Fibroblast of villous mesenchyme (primary cell): ENCODE measurements around the gene CD99. TPM values are rescaled to one million over a fixed set of nuclear protein-coding genes. Genes with fewer than 3 reads are reported as not detected.

Experiments
- DNase-seq: peaks from one replicate; pipeline ENCODE4 v3.0.0-alpha.2; 2010; ENCODE audit warnings: low read depth
- H3K4me3 ChIP-seq: 2 replicates; pipeline ENCODE4 v1.5.1; 2011; ENCODE audit warnings: low read depth, mild to moderate bottlenecking, low read length
- total RNA-seq: library from RNA; depleted of rRNA; stranded (reverse); fragments of >200 nt; gene quantifications from 2 replicates; pipeline ENCODE4 v1.2.3, GENCODE V29; 2012
- TF ChIP-seq, protein P1 (sequence below): IDR thresholded peaks from 2 replicates; pipeline ENCODE4 v1.5.1; 2012; ENCODE audit warnings: low read depth, mild to moderate bottlenecking, low read length; ENCODE audit not compliant: insufficient read depth

Gene CD99
- total RNA-seq, 1 donor = 268 TPM

DNA sequence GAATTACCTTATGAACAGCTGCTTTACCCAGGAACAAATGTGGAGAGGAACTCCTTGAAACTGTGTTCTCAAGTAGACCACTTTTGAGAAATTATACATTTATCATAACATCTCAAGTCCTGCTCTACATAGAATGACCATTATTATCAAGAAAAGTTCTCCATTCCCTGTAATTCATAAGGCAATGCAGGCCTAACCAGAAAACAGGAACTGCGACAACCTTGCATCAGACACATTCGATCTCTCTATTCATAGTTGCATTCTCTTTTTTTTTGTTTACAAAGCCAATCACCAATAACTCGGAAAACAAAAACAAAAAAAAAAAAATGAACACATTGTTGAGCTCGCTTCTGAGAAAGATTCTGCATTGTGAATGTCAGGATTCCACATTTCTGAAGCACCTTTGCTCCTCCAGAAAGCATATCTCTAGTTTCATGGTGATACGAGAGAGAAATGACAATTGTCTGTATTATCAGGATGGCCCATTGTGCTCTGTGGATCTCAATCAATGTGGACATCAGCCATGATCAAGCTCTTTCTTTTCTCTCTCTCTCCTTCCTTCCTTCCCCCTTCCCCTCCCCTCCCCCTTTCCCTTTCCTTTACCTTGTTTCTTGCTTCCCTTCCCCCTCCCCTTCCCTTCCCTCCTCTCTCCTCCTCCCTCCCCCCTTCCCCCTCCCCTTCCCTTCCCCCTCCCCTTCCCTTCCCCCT is 32.4 kb upstream of the CD99 start:
- no peak for DNase-seq
- TF ChIP-seq, protein P1, sequence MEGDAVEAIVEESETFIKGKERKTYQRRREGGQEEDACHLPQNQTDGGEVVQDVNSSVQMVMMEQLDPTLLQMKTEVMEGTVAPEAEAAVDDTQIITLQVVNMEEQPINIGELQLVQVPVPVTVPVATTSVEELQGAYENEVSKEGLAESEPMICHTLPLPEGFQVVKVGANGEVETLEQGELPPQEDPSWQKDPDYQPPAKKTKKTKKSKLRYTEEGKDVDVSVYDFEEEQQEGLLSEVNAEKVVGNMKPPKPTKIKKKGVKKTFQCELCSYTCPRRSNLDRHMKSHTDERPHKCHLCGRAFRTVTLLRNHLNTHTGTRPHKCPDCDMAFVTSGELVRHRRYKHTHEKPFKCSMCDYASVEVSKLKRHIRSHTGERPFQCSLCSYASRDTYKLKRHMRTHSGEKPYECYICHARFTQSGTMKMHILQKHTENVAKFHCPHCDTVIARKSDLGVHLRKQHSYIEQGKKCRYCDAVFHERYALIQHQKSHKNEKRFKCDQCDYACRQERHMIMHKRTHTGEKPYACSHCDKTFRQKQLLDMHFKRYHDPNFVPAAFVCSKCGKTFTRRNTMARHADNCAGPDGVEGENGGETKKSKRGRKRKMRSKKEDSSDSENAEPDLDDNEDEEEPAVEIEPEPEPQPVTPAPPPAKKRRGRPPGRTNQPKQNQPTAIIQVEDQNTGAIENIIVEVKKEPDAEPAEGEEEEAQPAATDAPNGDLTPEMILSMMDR = no peak
- no peak overlapping the region for H3K4me3 ChIP-seq

DNA sequence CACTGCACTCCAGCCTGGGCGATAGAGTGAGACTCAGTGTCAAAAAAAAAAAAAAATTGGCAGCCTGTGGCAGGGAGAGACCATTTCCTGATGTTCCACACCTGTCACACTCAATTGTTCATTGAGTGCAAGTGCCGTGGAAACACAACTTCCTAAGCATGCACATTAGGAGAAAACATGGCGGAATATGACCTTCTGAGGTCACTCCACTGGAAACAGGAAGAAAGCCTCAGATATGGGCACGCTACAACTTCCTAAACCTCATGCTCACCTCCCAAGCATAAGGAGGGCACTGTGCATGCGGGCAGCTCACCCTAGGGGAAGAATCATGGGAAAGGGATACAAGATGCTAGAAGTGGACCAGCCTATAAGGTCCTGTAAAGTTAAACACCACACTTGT is 28.5 kb upstream of the CD99 start:
- TF ChIP-seq, protein P1 = no peak
- no peak overlapping the region for H3K4me3 ChIP-seq
- no peak for DNase-seq

DNA sequence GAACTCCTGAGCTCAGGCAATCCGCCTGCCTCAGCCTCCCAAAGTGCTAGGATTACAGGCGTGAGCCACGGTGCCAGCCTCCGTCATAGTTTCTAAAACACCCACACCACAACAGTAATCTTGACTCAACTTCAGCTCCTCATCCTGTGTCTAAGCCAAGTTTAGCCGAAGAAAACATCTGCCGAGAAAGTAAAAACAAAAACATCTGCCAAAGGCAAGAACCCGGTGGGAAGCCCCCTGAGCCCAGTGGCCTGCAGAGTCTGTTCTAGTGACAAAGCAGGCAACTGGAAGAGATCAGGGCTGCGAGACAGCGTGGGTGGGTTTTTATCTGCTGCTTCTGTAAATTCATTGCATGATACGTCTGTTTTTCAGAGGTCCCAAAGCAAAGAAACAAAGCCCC is 26.6 kb upstream of the CD99 start:
- no peak overlapping the region for H3K4me3 ChIP-seq
- DNase-seq = peak; percentile 84
- TF ChIP-seq, protein P1 = no peak

DNA sequence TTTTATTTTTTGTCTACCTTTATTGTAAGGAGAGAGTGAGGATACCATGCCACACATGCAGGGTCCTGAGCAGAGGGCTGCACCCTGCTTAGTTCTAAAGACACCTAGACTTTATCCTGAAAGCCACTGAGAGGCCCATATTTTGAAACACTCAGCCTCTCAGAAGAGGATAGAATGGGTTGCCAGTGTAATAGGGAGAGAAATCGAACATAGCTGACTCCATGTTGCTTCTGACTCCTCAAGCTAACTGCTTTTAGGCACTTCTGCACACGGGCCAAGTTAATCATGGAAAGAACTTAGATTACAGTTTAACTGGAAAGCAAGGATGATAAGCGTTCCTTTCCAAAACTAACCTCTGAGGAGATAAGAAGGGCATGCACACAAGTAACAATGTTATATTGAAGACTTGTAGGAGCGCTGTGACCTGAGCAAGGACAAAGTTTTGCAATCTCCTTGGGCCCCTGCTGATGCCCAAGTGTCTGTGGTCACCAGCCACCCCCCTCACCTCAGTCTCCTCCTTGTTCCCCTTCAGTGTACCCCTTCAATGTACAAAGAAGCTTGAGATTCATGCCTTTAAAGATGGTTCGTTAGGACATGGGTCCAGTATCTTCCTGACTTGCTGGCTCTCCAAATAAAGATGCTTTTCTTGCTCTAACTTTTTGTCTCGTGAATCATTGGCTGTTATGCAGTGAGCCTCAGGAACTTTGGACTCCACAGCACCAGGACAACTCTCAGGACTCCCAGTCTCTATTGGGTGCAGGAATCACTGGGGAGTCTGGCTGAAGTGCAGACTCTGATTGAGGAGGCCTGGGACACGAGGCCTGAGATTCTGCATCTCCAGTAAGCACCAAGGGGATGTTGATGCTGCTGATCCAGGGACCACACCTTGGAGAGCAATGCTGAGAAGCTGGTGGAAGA is 25.4 kb upstream of the CD99 start:
- no peak overlapping the region for H3K4me3 ChIP-seq
- TF ChIP-seq, protein P1 = no peak
- DNase-seq = no peak

DNA sequence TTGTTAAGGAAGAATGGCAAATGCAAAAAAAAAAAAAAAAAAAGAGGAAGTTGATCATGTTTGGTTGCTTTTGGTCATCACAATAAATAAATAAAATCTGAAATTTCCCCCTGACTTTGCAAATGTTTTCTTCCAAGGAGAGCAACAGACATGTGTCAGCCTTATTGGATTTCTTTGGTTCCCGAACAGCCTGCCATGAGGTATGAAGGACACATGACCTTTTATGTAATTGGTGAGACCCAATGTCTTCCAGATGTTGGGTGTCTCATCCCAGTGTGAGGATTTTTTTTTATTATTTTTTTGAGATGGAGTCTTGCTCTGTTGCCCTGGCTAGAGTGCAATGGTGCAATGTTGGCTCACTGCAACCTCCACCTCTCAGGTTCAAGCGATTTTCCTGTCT is 24.6 kb upstream of the CD99 start:
- TF ChIP-seq, protein P1 = no peak
- no peak for DNase-seq

DNA sequence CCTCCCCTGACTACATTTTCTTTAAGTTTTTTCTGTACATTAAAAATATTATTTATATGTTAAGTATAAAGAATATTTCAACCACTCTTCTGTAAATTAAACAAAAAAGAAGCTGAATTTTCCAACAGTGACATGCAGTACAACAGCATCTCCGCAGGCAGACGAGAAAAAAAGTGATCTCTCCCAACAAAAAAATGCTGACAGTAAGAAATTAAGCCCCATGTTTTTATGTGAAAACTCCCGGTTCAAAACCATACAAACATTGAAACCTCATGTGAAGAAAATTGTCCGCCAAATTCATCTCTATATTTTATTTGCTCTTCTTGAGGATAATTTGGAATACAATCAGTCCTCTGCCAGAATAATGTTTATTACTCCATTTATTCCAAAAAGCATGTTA is 20.1 kb upstream of the CD99 start:
- no peak for DNase-seq
- no peak overlapping the region for H3K4me3 ChIP-seq
- TF ChIP-seq, protein P1 = no peak

More for the DNA sequence above, 24.6 kb upstream of the CD99 start:
- no peak overlapping the region for H3K4me3 ChIP-seq
